ENCODE results near the gene FADS3. TPM values are rescaled to one million over a fixed set of nuclear protein-coding genes. Genes with fewer than 3 reads are reported as not detected.

The FADS3 gene
- total RNA-seq, 1 donor from 2014 or later, result 68.5 TPM

GRCh38 chr11:61838501-61838900 lies 52.8 kb downstream of the FADS3 start:
- DNase-seq (no peak), ATAC-seq (no peak)
- Histone ChIP-seq H3K4me1 (peaks cover 9% of the 10 kb centered on the region), H3K27ac (no peak overlapping the region), H3K4me3 (no peak overlapping the region), H3K9me3 (no peaks in the 10 kb centered on the region), H3K27me3 (no peaks in the 10 kb centered on the region), H3K36me3 (peaks cover 20% of the 10 kb centered on the region)
- TF ChIP-seq, protein P1, sequence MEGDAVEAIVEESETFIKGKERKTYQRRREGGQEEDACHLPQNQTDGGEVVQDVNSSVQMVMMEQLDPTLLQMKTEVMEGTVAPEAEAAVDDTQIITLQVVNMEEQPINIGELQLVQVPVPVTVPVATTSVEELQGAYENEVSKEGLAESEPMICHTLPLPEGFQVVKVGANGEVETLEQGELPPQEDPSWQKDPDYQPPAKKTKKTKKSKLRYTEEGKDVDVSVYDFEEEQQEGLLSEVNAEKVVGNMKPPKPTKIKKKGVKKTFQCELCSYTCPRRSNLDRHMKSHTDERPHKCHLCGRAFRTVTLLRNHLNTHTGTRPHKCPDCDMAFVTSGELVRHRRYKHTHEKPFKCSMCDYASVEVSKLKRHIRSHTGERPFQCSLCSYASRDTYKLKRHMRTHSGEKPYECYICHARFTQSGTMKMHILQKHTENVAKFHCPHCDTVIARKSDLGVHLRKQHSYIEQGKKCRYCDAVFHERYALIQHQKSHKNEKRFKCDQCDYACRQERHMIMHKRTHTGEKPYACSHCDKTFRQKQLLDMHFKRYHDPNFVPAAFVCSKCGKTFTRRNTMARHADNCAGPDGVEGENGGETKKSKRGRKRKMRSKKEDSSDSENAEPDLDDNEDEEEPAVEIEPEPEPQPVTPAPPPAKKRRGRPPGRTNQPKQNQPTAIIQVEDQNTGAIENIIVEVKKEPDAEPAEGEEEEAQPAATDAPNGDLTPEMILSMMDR (IDR thresholded peaks at IDR 0.05), result no peak
- intact Hi-C loops (cut with DNase I), result no loop called here

DNA sequence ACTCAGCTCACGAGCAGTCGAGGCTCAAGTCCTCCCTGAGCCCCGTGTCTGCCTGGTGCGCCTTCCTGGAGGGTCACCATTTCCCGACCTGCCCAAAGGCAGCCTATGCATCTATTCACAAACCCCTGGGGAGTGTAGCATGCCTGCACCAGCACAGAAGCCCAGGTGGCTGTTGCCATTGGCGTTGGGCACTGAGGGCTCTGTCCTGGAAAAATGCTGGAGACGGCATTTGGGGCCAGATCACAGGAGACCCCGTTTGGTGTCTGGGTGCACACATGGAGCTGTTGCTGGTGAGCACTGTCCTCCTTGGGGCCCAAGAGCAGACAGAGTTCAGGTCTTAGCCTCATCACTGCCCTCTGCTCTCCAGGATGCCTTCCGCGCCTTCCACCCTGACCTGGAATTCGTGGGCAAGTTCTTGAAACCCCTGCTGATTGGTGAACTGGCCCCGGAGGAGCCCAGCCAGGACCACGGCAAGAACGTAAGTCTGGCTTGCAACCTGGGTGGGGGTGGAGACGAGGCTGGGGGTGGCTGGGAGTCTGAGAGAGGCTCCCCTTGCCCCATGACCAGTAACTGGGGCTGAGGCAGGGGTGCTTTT lies 53.8 kb downstream of the FADS3 start:
- no peak for ATAC-seq

GRCh38 chr11:61836193-61836592 lies 55.2 kb downstream of the FADS3 start:
- no peak overlapping the region for H3K27ac ChIP-seq
- peaks cover 14% of the 10 kb centered on the region for H3K36me3 ChIP-seq
- no peak for DNase-seq

More for the DNA sequence above, 53.8 kb downstream of the FADS3 start:
- no peak for DNase-seq
- H3K9me3 ChIP-seq, result no peaks in the 10 kb centered on the region
- peaks cover 9% of the 10 kb centered on the region for H3K4me1 ChIP-seq
- intact Hi-C loops (cut with DNase I), result no loop called here
- no peak overlapping the region for H3K4me3 ChIP-seq
- H3K27ac ChIP-seq, result no peak overlapping the region
- TF ChIP-seq, protein P1 (IDR thresholded peaks at IDR 0.05), result no peak
- peaks cover 20% of the 10 kb centered on the region for H3K36me3 ChIP-seq
- no peaks in the 10 kb centered on the region for H3K27me3 ChIP-seq

DNA sequence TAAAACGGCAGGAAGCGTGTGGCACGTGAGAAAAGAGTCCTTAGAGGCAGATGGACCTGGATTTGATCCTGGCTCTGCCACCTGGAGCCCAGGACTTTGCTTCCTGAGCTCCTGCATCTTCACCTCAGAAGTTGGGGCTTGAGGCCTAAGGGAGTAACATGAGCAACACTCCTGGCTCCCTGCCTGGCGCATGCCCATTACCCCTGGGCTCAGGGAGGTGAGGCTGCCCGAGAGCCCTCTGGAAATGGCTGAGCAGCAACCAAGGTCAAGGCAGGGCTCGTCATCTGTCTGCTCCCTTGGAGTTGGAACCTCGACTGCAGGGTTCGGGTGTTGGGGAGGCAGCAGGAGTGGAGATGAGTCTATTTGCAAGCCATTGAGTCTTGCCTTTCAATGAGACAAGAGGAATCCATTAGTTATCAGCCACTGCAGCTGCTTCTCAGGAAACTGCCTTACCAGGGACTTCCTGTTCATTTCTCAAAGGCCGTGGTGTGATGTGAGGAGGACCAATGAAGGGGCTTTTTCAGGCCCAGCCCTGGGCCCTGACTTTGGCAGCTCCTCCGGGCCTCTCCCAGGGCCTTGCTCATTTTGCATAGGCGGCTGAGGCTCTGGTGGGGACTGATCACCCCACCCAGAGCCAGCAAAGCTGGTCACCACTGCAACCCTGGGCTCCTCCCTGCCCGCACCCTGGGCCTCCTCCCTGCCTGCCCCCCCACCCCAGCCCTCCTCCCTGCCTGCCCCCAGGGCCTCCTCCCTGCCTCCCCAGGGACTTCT lies 56.9 kb downstream of the FADS3 start:
- H3K27me3 ChIP-seq, result no peaks in the 10 kb centered on the region
- no peak for DNase-seq
- no peaks in the 10 kb centered on the region for H3K9me3 ChIP-seq
- TF ChIP-seq, protein P1 (IDR thresholded peaks at IDR 0.05), result no peak
- H3K4me1 ChIP-seq, result peaks cover 22% of the 10 kb centered on the region
- H3K27ac ChIP-seq, result peak overlapping the region; percentile 68
- peak; percentile 77 for ATAC-seq
- intact Hi-C loops (cut with DNase I), result no loop called here
- H3K4me3 ChIP-seq, result no peak overlapping the region
- H3K36me3 ChIP-seq, result no peaks in the 10 kb centered on the region

More at GRCh38 chr11:61836193-61836592, 55.2 kb downstream of the FADS3 start:
- Histone ChIP-seq H3K4me3 (no peak overlapping the region), H3K9me3 (no peaks in the 10 kb centered on the region), H3K4me1 (peaks cover 14% of the 10 kb centered on the region), H3K27me3 (no peaks in the 10 kb centered on the region)
- TF ChIP-seq, protein P1 (IDR thresholded peaks at IDR 0.05), result no peak
- no peak for ATAC-seq
- intact Hi-C loops (cut with DNase I), result no loop called here

- no peaks in the 10 kb centered on the region for H3K9me3 ChIP-seq
- TF ChIP-seq, protein P1 (IDR thresholded peaks at IDR 0.05), result no peak
- DNase-seq, result no peak
- H3K36me3 ChIP-seq, result no peaks in the 10 kb centered on the region
- peaks cover 27% of the 10 kb centered on the region for H3K4me1 ChIP-seq
- no peak for ATAC-seq
- intact Hi-C loops (cut with DNase I), result no loop called here
- H3K4me3 ChIP-seq, result no peak overlapping the region
- H3K27ac ChIP-seq, result peak overlapping the region; percentile 68
- no peaks in the 10 kb centered on the region for H3K27me3 ChIP-seq
Measured at GRCh38 chr11:61833926-61834277, 57.4 kb downstream of the FADS3 start.

Measured in upper lobe of right lung (tissue), 1 donor.